Measurements from ENCODE around the gene LRSAM1. TPM values are rescaled to one million over a fixed set of nuclear protein-coding genes. Genes with fewer than 3 reads are reported as not detected.

The LRSAM1 gene
- total RNA-seq, 3 donors from 2014 or later: 11.7 to 21.3 (median 17.9) TPM

- TF ChIP-seq POLR2A (IDR thresholded peaks at IDR 0.05) (no peak), POLR2AphosphoS5 (IDR thresholded peaks at IDR 0.05) (no peak), CTCF (IDR thresholded peaks at IDR 0.05) (no peak)
- Histone ChIP-seq H3K4me3 (no peak overlapping the region), H3K36me3 (no peaks in the 10 kb centered on the region), H3K4me1 (no peaks in the 10 kb centered on the region), H3K9me3 (no peaks in the 10 kb centered on the region), H3K27me3 (no peaks in the 10 kb centered on the region), H3K27ac (no peak overlapping the region)
- intact Hi-C loops (cut with DNase I; ENCODE audit: low total_unique reads): no loop called here
- DNase-seq (ENCODE audit: low spot score in 2 of 2): no peak
These were observed 44.4 kb upstream of the LRSAM1 start for GRCh38 chr9:127406799-127407491.

DNA sequence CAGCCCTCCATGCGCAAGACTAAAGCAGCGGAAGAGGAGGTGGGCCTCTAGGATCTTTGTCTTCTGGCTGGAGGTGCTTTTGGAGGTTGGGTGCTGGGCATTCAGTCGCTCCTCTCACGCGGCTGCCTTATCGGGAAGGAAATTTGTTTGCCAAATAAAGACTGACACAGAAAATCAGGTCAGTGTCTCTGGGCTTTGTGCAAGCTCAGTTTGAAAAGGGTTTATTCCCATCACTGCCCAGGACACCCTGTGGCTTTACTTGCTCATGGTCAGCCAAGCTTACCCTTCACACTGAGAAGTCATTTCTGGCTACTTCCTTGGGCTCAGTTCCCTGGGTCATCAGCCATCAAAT is 43.8 kb upstream of the LRSAM1 start:
- Histone ChIP-seq H3K36me3 (no peaks in the 10 kb centered on the region), H3K27me3 (no peaks in the 10 kb centered on the region), H3K4me3 (no peak overlapping the region), H3K27ac (no peak overlapping the region), H3K9me3 (no peaks in the 10 kb centered on the region), H3K4me1 (no peaks in the 10 kb centered on the region)
- DNase-seq (ENCODE audit: low spot score in 2 of 2): no peak
- TF ChIP-seq POLR2A (IDR thresholded peaks at IDR 0.05) (no peak), POLR2AphosphoS5 (IDR thresholded peaks at IDR 0.05) (no peak), CTCF (IDR thresholded peaks at IDR 0.05) (no peak)
- intact Hi-C loops (cut with DNase I; ENCODE audit: low total_unique reads): no loop called here

DNA sequence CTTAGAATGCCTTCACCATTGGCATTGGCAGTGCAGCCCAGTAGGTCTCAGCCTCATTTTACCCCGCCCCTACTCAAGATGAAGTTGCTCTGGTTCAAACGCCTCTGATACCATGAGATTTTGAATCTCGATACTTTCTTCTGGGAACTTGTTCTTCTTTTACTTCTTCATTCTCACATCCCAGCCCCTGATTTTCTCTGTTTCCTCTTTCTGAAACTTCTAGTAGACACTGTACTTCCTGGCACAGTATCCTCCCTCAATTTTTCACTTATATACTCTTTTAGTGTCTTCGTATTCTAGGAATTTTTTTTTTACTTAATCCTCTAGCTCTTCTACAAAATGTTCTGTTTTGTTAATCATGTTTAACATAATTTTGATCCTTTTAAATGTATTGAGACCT is 40.2 kb upstream of the LRSAM1 start:
- DNase-seq (ENCODE audit: low spot score in 2 of 2): no peak
- no peaks in the 10 kb centered on the region for H3K4me1 ChIP-seq
- H3K4me3 ChIP-seq: no peak overlapping the region
- intact Hi-C loops (cut with DNase I; ENCODE audit: low total_unique reads): loop anchor here (5.0 to 10.0 kb wide), 3 partner anchors 186 to 1686 kb away; no protein-coding TSS in a partner anchor
- H3K27ac ChIP-seq: no peak overlapping the region
- H3K9me3 ChIP-seq: no peaks in the 10 kb centered on the region
- H3K36me3 ChIP-seq: no peaks in the 10 kb centered on the region
- no peaks in the 10 kb centered on the region for H3K27me3 ChIP-seq
- TF ChIP-seq POLR2A (IDR thresholded peaks at IDR 0.05): no peak
- TF ChIP-seq CTCF (IDR thresholded peaks at IDR 0.05): no peak
- TF ChIP-seq POLR2AphosphoS5 (IDR thresholded peaks at IDR 0.05): no peak

GRCh38 chr9:127415141-127415540 is 36.2 kb upstream of the LRSAM1 start:
- no peak for DNase-seq (ENCODE audit: low spot score in 2 of 2)
- no peak for TF ChIP-seq POLR2AphosphoS5 (IDR thresholded peaks at IDR 0.05)
- no peak for TF ChIP-seq POLR2A (IDR thresholded peaks at IDR 0.05)
- no peak for TF ChIP-seq CTCF (IDR thresholded peaks at IDR 0.05)
- H3K9me3 ChIP-seq: no peaks in the 10 kb centered on the region
- H3K4me1 ChIP-seq: no peaks in the 10 kb centered on the region
- H3K27me3 ChIP-seq: no peaks in the 10 kb centered on the region
- H3K27ac ChIP-seq: no peak overlapping the region
- no peak overlapping the region for H3K4me3 ChIP-seq
- intact Hi-C loops (cut with DNase I; ENCODE audit: low total_unique reads): loop anchor here (10.0 kb wide), 2 partner anchors 190 to 1690 kb away; no protein-coding TSS in a partner anchor
- H3K36me3 ChIP-seq: no peaks in the 10 kb centered on the region

DNA sequence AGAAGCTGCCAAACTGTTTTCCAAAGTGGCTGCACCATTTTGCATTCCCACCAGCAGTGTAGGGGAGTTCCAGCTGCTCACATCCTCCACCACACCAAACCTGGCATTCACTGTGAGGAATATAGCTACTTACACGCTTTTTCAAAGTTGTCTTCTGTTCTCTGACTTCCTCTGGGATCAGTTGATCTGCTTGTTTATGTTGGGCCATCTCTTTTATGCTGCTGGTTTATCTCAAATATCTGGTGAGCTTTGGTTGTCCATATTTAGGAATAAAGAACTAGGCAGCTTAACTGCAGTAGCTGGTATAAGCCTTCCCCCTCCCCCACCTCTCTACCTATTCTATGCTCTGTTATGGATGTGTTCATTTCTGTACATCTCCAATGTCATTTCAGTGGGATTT is 35.7 kb upstream of the LRSAM1 start:
- no peaks in the 10 kb centered on the region for H3K9me3 ChIP-seq
- no peaks in the 10 kb centered on the region for H3K4me1 ChIP-seq
- intact Hi-C loops (cut with DNase I; ENCODE audit: low total_unique reads): loop anchor here (10.0 kb wide), 2 partner anchors 191 to 1691 kb away; no protein-coding TSS in a partner anchor
- DNase-seq (ENCODE audit: low spot score in 2 of 2): no peak
- no peak for TF ChIP-seq POLR2AphosphoS5 (IDR thresholded peaks at IDR 0.05)
- no peak for TF ChIP-seq POLR2A (IDR thresholded peaks at IDR 0.05)
- no peak for TF ChIP-seq CTCF (IDR thresholded peaks at IDR 0.05)
- H3K4me3 ChIP-seq: no peak overlapping the region
- no peaks in the 10 kb centered on the region for H3K36me3 ChIP-seq
- no peaks in the 10 kb centered on the region for H3K27me3 ChIP-seq
- no peak overlapping the region for H3K27ac ChIP-seq

Measured in breast epithelium (tissue), 4 donors.